ENCODE results near the gene SLC44A2. TPM values are rescaled to one million over a fixed set of nuclear protein-coding genes. Genes with fewer than 3 reads are reported as not detected.
"Not testable (repeated sequence)": the region's sequence is repeated elsewhere in the genome, so short reads cannot be mapped to it uniquely, and the experiment has no call there.

SLC44A2 gene
- total RNA-seq, 1 experiment from 2014 or later, result 9.9 TPM

DNA sequence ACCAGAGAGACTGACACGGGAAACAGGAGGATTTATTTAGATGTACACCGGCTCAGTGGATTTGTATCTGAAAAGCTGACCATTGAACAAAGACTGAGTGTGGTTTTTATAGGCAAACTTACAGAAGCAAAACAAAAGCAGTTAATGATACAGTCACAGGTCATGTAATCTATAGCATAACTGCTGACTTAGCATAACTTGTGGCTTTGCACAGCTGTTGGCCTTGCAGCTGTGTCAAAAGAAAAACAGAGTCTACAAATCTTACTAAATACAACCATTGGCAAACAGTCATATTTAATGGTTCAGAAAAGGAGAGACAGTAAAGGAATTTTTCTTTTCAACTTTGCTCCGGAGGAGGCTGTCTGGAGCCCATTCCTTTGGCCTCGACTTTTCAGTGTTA lies 26.5 kb downstream of the SLC44A2 start:
- no peak for DNase-seq (ENCODE audit: low spot score)

DNA sequence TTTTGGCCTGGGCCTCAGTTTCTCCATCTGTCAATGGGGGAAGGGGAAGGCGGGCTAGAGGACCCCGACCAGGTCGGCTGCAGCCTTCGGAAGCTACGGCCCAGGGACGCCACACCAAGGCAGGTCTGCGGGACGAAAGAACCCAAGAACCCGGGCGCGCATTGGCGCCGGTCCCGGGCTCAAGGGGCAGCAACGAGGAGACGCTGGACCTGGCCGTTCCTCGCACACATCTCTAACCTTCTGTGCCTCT lies 28.1 kb downstream of the SLC44A2 start:
- DNase-seq (ENCODE audit: low spot score), result no peak

GRCh38 chr19:10653732-10654609 lies 28.6 kb downstream of the SLC44A2 start, which contains the start of gene ILF3:
ILF3 (plus strand) TSS chr19:10654346; CDS start chr19:10670606, 16,260 bp downstream.
- peak; percentile 99 for DNase-seq (ENCODE audit: low spot score)

GRCh38 chr19:10654610-10655456 lies 29.5 kb downstream of the SLC44A2 start:
- DNase-seq (ENCODE audit: low spot score), result no peak

- no peak for DNase-seq (ENCODE audit: low spot score)
Measured at GRCh38 chr19:10655457-10656312, 30.3 kb downstream of the SLC44A2 start.

- DNase-seq (ENCODE audit: low spot score), result no peak
Measured at GRCh38 chr19:10660346-10660745, 35.0 kb downstream of the SLC44A2 start.

DNA sequence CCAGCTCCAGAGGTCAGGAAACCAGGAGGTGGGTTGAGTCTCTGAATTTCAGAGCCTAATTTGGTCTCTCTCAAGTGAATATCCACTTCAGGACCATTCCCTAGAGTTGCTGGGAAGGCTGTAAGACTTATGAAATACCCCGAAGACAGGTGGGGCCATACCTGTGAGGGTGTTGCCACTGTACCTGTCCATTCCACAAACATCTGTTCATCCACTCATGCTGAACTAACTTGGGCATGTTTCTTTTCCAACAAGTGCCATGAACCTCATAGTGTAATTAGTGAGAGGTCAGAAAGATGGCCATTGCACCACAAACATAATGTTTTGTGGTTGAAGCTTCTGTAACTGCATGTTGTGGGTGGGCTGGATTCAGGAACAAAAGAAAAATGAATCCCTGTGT lies 36.6 kb downstream of the SLC44A2 start:
- DNase-seq (ENCODE audit: low spot score), result no peak

GRCh38 chr19:10662384-10663251 lies 37.3 kb downstream of the SLC44A2 start:
- no peak for DNase-seq (ENCODE audit: low spot score)

GRCh38 chr19:10663252-10663563 lies 37.9 kb downstream of the SLC44A2 start:
- DNase-seq (ENCODE audit: low spot score), result not testable (repeated sequence)

- DNase-seq (ENCODE audit: low spot score), result no peak
Measured at GRCh38 chr19:10667867-10668266, 42.5 kb downstream of the SLC44A2 start.

GRCh38 chr19:10669246-10669645 lies 43.9 kb downstream of the SLC44A2 start:
- DNase-seq (ENCODE audit: low spot score), result no peak

DNA sequence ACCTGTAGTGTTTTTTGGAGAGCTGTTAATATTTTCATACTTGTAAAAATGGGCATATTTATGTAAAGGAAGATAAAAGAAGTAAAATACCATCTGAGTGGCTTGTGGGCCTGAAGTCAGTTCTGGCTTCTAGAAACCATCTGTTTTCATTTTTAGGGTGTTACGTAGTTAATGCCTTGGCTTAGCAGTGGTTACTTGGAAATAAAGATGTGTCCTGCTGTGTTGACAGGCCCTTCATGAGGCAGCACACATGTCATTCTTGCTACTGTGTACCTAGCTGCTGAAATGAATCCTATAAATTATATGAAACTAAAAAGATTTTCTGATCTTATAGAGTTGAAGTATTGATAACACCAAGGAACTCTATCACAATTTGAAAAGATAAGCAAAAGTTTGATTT lies 44.8 kb downstream of the SLC44A2 start:
- no peak for DNase-seq (ENCODE audit: low spot score)

- DNase-seq (ENCODE audit: low spot score), result no peak
Measured at GRCh38 chr19:10670876-10671804, 45.8 kb downstream of the SLC44A2 start.

- DNase-seq (ENCODE audit: low spot score), result not testable (repeated sequence)
Measured at GRCh38 chr19:10671922-10672321, 46.6 kb downstream of the SLC44A2 start.

- DNase-seq (ENCODE audit: low spot score), result not testable (repeated sequence)
Measured at GRCh38 chr19:10675214-10675613, 49.9 kb downstream of the SLC44A2 start.

DNA sequence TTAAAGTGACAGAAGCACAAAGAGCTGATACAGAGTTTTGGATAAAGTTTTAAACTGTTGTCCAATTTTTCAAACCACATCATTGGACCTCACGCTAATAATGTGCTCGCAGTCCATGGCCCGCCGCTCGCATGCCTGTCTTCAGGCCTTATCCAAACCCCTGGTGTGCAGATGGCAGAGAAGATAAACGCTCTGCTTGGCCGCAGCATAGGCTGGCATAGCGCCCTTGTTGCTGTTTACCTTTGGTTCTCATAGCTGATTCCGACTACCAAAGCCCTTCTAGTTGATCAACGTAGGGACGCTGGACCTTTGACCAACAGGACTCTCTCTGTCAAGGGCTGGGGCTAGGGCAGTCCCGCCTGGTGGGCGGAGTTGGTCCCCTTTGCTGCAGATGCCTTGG lies 52.4 kb downstream of the SLC44A2 start:
- no peak for DNase-seq (ENCODE audit: low spot score)

- DNase-seq (ENCODE audit: low spot score), result no peak
Measured at GRCh38 chr19:10678813-10679212, 53.5 kb downstream of the SLC44A2 start.

DNA sequence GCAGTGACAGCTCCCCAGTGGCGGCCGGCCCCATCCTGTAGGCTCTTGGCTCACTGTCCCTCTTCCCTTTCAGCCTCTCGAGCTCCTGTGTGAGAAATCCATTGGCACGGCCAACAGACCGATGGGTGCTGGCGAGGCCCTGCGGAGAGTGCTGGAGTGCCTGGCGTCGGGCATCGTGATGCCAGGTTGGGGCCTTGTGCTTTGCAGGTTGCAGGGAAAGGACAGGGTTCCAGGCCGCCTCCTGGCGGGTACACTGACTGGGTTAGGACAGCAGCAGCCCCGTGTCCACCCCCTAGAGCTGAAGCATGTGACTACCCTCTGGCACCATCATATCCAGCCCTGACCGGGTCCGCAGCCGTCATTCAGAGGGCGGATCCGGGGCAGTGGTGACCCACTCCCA lies 54.4 kb downstream of the SLC44A2 start:
- DNase-seq (ENCODE audit: low spot score), result no peak

DNA sequence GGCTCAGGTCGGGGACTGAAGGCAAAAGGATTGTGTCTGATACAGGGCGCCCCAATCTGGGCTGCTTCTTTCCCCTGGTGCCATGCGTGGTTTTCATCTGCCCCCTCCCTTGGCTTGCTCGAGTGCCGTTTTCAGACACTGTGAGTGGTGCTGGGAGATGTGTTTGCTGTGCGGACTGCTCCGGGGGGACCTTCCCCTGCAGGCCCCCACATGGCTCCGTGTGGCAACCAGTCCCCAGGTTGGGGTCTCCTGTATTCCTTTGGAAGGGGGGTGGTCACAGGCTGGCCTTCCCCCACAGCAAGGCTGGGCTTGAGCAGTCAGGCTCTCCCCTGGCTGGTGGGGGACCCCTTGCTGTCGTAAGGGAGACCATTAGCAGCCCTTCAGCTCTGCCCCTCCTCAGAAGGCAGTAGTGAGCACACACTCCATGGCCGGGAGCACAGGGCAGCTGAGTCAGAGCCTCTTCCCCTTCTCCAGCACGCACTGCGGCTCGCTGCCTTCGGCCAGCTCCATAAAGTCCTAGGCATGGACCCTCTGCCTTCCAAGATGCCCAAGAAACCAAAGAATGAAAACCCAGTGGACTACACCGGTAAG lies 55.3 kb downstream of the SLC44A2 start:
- no peak for DNase-seq (ENCODE audit: low spot score)

DNA sequence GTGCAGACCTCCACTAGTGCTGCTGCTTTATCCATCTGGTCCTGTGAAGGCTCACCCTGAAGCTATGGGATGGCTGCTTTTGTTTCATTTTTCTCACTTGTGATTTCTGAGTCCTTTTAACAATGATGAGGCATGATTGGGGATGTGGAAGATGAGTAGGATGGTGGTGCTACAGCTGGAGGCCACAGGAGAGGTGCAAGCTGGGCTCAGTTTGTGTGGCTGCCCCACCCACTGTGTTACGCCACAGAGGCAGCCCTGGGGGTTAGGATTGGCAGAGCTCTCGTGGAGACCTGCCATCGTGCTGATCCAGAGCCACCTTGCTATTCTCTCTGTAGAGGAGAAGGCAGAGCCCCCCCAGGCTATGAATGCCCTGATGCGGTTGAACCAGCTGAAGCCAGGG lies 56.3 kb downstream of the SLC44A2 start:
- DNase-seq (ENCODE audit: low spot score), result no peak
